Keratinocyte (primary cell): ENCODE measurements around the gene GALNS.

Experiments
- EZH2 ChIP-seq: IDR thresholded peaks from one replicate; pipeline ENCODE4 v1.6.1; 2012; ENCODE audit warnings: inconsistent platforms, mild to moderate bottlenecking, low read length, moderate library complexity
- TF ChIP-seq, protein P1 (sequence below), 3 experiments: IDR thresholded peaks in 1 of 3; conservative IDR thresholded peaks in 1 of 3; optimal IDR thresholded peaks in 1 of 3; 2 replicates in 2 of 3; 3 replicates in 1 of 3; pipeline versions ENCODE3 to v1.5.1; 2011; ENCODE audit warnings: low read length in 3 of 3, mild to moderate bottlenecking in 3 of 3, moderate library complexity in 2 of 3, control low read depth in 1 of 3, inconsistent platforms in 1 of 3; ENCODE audit not compliant: insufficient read depth in 2 of 3; ENCODE audit errors: extremely low read depth in 1 of 3

DNA sequence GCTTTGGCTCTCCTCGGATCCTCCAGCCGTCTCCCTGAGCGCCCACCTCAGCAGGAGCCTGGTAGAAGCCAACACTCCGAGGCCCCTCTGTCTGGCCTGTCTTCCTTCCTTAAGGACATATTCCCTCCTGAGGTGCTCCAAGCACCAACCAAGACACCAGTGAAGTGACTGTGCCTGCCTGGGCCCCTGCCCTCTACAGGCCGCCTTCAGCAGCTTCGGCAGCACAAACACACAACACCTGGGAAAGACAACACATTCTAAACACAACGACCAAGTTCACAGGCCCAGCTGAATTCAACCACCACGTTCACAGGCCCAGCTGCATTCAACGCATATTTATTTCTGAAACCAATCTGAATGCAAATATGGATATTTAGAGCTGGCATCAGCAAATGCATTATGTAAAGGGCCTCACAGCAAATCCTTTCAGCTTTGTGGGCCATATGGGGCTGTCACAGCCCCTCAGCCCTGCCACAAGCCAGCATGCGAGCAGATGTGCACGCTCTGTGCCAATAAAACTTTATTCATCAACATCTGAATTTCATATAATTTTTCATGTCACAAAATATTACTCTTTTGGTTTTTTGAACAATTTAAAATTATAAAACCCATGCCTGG is 12.2 kb downstream of the GALNS start:
- TF ChIP-seq, protein P1, sequence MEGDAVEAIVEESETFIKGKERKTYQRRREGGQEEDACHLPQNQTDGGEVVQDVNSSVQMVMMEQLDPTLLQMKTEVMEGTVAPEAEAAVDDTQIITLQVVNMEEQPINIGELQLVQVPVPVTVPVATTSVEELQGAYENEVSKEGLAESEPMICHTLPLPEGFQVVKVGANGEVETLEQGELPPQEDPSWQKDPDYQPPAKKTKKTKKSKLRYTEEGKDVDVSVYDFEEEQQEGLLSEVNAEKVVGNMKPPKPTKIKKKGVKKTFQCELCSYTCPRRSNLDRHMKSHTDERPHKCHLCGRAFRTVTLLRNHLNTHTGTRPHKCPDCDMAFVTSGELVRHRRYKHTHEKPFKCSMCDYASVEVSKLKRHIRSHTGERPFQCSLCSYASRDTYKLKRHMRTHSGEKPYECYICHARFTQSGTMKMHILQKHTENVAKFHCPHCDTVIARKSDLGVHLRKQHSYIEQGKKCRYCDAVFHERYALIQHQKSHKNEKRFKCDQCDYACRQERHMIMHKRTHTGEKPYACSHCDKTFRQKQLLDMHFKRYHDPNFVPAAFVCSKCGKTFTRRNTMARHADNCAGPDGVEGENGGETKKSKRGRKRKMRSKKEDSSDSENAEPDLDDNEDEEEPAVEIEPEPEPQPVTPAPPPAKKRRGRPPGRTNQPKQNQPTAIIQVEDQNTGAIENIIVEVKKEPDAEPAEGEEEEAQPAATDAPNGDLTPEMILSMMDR (optimal IDR thresholded peaks at IDR 0.05 in 1 of 3, IDR thresholded peaks at IDR 0.05 in 1 of 3, conservative IDR thresholded peaks at IDR 0.05 in 1 of 3; ENCODE audit: extremely low read depth in 1 of 3, insufficient read depth in 2 of 3, low read length in 3 of 3) = peak; percentile 15 to 37 (median 19)
- TF ChIP-seq EZH2 = no peak
